ENCODE results near the gene CAPN2.

The CAPN2 gene

GRCh38 chr1:223702735-223703667 lies 9.3 kb upstream of the CAPN2 start:
- DNase-seq, result peak; percentile 28

- DNase-seq, result no peak
Measured at GRCh38 chr1:223703668-223704013, 8.7 kb upstream of the CAPN2 start.

- DNase-seq, result peak; percentile 44
Measured at GRCh38 chr1:223704921-223705878, 7.1 kb upstream of the CAPN2 start.

- no peak for DNase-seq
Measured at GRCh38 chr1:223706077-223706973, 6.0 kb upstream of the CAPN2 start.

GRCh38 chr1:223707256-223708000 lies 4.9 kb upstream of the CAPN2 start:
- peak; percentile 33 for DNase-seq

- no peak for DNase-seq
Measured at GRCh38 chr1:223708001-223708359, 4.4 kb upstream of the CAPN2 start.

GRCh38 chr1:223708651-223709268 lies 3.6 kb upstream of the CAPN2 start:
- peak; percentile 41 for DNase-seq

- peak; percentile 53 for DNase-seq
Measured at GRCh38 chr1:223709598-223709997, 2.7 kb upstream of the CAPN2 start.

GRCh38 chr1:223710179-223711133 lies 1.9 kb upstream of the CAPN2 start:
- DNase-seq, result peak; percentile 63

GRCh38 chr1:223711173-223711572 lies 1.2 kb upstream of the CAPN2 start:
- DNase-seq, result peak; percentile 37

- no peak for DNase-seq
Measured at GRCh38 chr1:223711747-223712193, 569 bp upstream of the CAPN2 start.

GRCh38 chr1:223712850-223713474 lies 623 bp downstream of the CAPN2 start:
- no peak for DNase-seq

GRCh38 chr1:223713546-223714420 lies 1.4 kb downstream of the CAPN2 start:
- DNase-seq, result no peak

- DNase-seq, result no peak
Measured at GRCh38 chr1:223714421-223714724, 2.0 kb downstream of the CAPN2 start.

- DNase-seq, result peak; percentile 77
Measured at GRCh38 chr1:223714849-223715603, 2.7 kb downstream of the CAPN2 start.

GRCh38 chr1:223715604-223716172 lies 3.3 kb downstream of the CAPN2 start:
- no peak for DNase-seq

- peak; percentile 38 for DNase-seq
Measured at GRCh38 chr1:223716302-223716862, 4.0 kb downstream of the CAPN2 start.

All from OCI-M1 (cell line).